Mesothelial cell of epicardium (in vitro differentiated cells): ENCODE data around the gene MRPS18B. TPM values are rescaled to one million over a fixed set of nuclear protein-coding genes. Genes with fewer than 3 reads are reported as not detected.

ENCODE experiments used
- DNase-seq, 2 experiments: peaks; one replicate each; pipeline ENCODE4 v3.0.0; 2021; ENCODE audit warnings: low spot score in 2 of 2; ENCODE audit not compliant: unreplicated experiment in 2 of 2
- H3K27ac Mint-ChIP-seq: 2 replicates; pipeline ENCODE4 v1.8.0; 2021; ENCODE audit warnings: mixed read lengths
- H3K27me3 Mint-ChIP-seq: 2 replicates; pipeline ENCODE4 v1.8.0; 2021; ENCODE audit warnings: low read depth, mixed read lengths
- H3K36me3 Mint-ChIP-seq: 2 replicates; pipeline ENCODE4 v1.8.0; 2021; ENCODE audit warnings: mixed read lengths
- H3K4me1 Mint-ChIP-seq: 2 replicates; pipeline ENCODE4 v1.8.0; 2021; ENCODE audit warnings: mixed read lengths
- H3K4me3 Mint-ChIP-seq: 2 replicates; pipeline ENCODE4 v1.8.0; 2021; ENCODE audit warnings: mild to moderate bottlenecking, moderate library complexity, mixed read lengths
- H3K9me3 Mint-ChIP-seq: 2 replicates; pipeline ENCODE4 v1.8.0; 2021; ENCODE audit warnings: mixed read lengths
- total RNA-seq: library from RNA; stranded (reverse); gene quantifications from 3 replicates; pipeline ENCODE4 v1.2.1, GENCODE V29; 2021
- TF ChIP-seq, protein P1 (sequence below): fragments of 200-600 bp; sonication (generic); IDR thresholded peaks from one replicate; pipeline ENCODE4 v1.5.0; 2021; ENCODE audit warnings: antibody characterized with exemption; ENCODE audit not compliant: unreplicated experiment

Gene MRPS18B
- total RNA-seq, 1 donor from 2014 or later, result 29.8 TPM

DNA sequence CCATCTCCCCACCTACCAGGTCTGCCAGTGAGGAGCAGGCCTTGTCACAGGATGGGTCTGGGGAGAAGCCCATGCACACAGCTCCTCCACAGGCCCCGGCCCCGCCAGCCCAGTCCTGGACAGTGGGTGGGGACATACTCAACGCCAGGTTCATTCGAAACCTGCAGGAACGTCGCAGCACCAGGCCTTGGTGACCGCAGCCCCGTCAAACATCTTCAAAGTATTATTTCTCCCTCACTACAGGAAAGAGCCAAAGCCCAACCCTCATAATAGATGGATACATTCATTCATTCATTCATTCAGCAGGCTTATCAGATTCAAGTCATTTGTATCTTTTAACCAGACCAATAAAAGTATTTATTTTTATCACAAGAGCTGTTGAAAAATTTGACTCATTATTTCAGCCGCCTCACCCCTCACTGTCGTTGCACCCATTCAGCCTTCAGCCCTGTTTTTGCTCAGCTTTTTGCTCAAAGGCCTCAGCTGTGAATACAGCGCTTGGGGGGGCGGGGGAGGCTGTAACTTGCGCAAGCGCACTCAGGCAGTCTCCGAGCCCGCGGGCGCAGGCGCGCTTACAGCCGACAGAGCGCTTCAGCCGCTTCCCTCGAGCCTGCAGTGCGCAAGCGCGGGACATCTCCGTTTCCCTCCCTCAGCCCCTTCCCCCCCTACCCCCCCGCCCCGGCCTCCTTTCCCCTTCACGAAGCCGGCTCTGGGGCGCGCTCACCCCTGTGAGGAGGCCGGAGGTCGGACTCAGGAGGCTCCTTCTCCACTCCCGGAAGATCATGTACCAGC lies 29.0 kb downstream of the MRPS18B start, which contains the start of gene C6orf136:
Gene C6orf136, plus strand, starts transcription at position 684 of the 792 bp plus-strand sequence. Its CDS starts 99 bp downstream, at position 783.
- TF ChIP-seq, protein P1, sequence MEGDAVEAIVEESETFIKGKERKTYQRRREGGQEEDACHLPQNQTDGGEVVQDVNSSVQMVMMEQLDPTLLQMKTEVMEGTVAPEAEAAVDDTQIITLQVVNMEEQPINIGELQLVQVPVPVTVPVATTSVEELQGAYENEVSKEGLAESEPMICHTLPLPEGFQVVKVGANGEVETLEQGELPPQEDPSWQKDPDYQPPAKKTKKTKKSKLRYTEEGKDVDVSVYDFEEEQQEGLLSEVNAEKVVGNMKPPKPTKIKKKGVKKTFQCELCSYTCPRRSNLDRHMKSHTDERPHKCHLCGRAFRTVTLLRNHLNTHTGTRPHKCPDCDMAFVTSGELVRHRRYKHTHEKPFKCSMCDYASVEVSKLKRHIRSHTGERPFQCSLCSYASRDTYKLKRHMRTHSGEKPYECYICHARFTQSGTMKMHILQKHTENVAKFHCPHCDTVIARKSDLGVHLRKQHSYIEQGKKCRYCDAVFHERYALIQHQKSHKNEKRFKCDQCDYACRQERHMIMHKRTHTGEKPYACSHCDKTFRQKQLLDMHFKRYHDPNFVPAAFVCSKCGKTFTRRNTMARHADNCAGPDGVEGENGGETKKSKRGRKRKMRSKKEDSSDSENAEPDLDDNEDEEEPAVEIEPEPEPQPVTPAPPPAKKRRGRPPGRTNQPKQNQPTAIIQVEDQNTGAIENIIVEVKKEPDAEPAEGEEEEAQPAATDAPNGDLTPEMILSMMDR, result no peak
- DNase-seq, result peak; percentile 90 to 95
- peaks cover 21% of the 10 kb centered on the region for H3K4me1 Mint-ChIP-seq
- H3K36me3 Mint-ChIP-seq, result peaks cover 30% of the 10 kb centered on the region
- peak within 1 kb of the TSS; percentile 88 for H3K27ac Mint-ChIP-seq
- H3K4me3 Mint-ChIP-seq, result peak within 1 kb of the TSS; percentile 83
- no peaks in the 10 kb centered on the region for H3K9me3 Mint-ChIP-seq
- no peaks in the 10 kb centered on the region for H3K27me3 Mint-ChIP-seq

DNA sequence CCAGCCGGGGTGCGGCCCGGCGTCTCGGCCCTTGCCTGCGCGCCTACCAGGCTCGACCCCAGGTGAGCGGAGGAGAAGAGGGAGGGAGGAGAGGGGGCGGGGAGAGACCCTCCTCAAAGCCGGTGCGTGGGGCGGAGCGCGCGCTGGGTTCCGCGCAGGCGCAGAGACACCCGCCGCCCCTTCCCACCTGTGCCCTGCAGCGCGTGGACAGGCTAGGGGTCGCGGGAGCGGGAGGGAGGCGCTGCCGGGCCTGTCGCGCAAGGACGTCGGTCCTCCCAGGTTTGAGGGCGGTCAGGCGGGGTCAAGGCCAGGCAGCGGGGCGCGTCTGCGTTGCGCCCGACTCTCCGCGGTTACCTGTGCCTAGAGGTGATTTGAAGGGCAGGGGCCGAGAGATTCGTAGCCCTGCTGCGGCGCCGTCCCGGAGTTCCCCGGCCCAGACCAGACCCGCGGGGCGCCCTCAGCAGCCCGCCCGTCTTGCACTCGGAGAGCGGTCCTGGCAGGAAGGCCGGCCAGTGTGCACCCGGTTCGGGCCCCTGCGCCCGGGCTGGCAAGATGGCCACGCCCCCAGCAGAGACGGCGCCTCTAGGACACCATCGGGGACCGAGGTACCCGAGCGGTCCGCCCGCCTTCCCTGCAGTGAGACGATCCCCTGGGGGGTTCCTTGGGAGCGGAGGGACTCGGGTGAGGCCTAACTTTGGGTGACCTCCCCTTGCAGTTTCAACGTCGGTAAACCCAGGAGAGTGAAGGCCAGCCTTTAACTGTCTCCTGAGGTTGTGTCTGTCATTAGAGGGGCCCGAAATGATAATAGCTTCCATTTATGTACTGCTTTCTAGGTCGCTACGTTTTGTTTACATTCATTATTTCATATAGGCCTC lies 29.8 kb downstream of the MRPS18B start:
- peak; percentile 73 to 86 for DNase-seq
- Mint-ChIP-seq H3K27ac (peak overlapping the region; percentile 88), H3K36me3 (peaks cover 31% of the 10 kb centered on the region), H3K4me3 (peak overlapping the region; percentile 83), H3K4me1 (peaks cover 21% of the 10 kb centered on the region), H3K27me3 (no peaks in the 10 kb centered on the region), H3K9me3 (no peaks in the 10 kb centered on the region)
- TF ChIP-seq, protein P1, result no peak

DNA sequence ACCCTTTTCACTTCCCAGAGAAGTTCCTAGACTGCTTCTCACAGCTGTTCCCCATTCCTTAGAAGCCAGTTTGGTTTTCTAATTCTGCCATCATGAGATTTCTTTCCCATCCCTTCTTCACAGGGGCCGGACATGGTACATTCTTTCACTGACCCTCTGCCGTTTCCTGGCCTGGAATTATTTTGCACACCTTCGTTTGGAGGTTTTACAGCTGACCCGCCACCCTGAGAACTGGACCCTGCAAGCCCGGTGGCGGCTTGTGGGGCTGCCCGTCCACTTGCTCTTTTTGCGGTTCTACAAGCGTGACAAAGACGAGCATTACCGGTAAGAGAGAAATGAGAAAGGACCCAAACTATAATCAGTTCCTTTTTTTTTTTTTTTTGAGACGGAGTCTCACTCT lies 33.5 kb downstream of the MRPS18B start:
- no peak overlapping the region for H3K27ac Mint-ChIP-seq
- DNase-seq, result no peak
- H3K9me3 Mint-ChIP-seq, result no peaks in the 10 kb centered on the region
- H3K4me1 Mint-ChIP-seq, result peaks cover 13% of the 10 kb centered on the region
- H3K36me3 Mint-ChIP-seq, result peaks cover 27% of the 10 kb centered on the region
- H3K4me3 Mint-ChIP-seq, result no peak overlapping the region
- H3K27me3 Mint-ChIP-seq, result no peaks in the 10 kb centered on the region
- TF ChIP-seq, protein P1, result no peak

DNA sequence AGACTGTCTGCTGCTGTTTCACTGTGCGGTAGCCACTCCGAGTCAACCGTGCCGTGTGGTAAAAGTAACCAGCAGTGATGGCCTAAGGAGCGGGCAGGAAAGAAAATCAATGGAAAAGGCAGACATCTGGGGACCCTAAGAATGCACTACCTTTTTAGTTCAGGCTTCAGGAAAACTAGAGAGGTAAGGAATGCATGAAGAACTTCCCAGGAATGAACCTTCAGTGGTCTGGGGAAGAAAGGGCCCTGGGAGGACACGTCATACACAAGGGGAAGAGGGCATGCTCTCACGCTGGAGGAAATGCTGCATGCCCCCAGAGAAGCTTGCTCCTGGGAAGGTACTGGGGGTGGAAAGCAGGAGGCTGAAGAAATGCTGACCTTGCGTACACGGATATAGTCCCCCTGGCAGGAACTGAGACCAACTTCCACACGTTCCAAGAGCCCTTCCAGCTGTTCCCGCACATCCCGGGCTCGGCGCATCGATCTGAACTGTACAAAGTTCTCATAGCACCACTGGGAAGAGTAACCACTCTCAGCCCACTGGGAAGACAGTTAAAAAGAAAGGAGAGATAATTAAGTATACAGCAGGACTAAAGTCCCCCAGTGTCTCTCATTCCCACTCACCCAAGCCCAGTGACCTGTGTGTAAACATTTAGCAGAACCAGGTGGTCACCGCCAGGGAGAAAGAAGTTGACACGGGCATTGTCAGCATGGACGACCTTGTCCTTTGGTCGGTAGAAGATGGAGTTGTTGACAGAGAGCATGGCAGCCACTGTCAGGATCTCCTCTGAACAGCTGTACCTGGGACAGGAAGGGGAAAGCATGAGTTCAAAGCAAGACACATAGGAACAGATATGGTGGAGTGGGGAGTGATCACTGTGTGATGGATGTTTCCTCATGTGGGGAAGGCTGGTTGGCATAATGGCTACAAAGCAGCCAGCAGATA lies 37.4 kb downstream of the MRPS18B start:
- H3K9me3 Mint-ChIP-seq, result no peaks in the 10 kb centered on the region
- no peaks in the 10 kb centered on the region for H3K27me3 Mint-ChIP-seq
- H3K4me1 Mint-ChIP-seq, result no peaks in the 10 kb centered on the region
- peaks cover 49% of the 10 kb centered on the region for H3K36me3 Mint-ChIP-seq
- TF ChIP-seq, protein P1, result no peak
- no peak overlapping the region for H3K4me3 Mint-ChIP-seq
- DNase-seq, result no peak
- H3K27ac Mint-ChIP-seq, result no peak overlapping the region

DNA sequence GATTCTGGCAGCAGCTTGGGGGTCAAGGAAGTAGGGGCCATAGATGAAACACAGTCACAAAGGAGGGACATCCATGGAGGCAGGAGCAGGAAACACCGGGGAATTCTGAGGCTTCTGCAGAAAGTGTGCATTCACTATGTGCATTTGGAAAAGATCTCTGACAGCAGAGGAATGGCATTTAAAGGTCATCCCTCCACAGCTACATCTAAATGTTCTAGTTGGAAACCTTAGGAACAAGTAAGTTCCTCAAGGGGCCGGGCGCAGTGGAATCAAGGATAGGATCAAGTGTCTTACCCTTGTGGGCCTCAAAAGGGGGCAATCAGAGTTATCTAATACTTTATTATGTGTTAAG lies 38.1 kb downstream of the MRPS18B start:
- no peak overlapping the region for H3K4me3 Mint-ChIP-seq
- TF ChIP-seq, protein P1, result no peak
- DNase-seq, result no peak
- no peaks in the 10 kb centered on the region for H3K9me3 Mint-ChIP-seq
- H3K36me3 Mint-ChIP-seq, result peaks cover 51% of the 10 kb centered on the region
- no peak overlapping the region for H3K27ac Mint-ChIP-seq
- H3K4me1 Mint-ChIP-seq, result no peaks in the 10 kb centered on the region
- no peaks in the 10 kb centered on the region for H3K27me3 Mint-ChIP-seq
